Activated naive CD8-positive, alpha-beta T cell (primary cell): ENCODE measurements around the gene IQCB1.
"Not testable (repeated sequence)": the region's sequence is repeated elsewhere in the genome, so short reads cannot be mapped to it uniquely, and the experiment has no call there.

Source experiments
- H3K27ac Mint-ChIP-seq: one replicate; pipeline ENCODE4 v1.8.0; 2021; ENCODE audit warnings: mixed read lengths
- H3K27me3 Mint-ChIP-seq: one replicate; pipeline ENCODE4 v1.8.0; 2021; ENCODE audit warnings: mixed read lengths
- H3K36me3 Mint-ChIP-seq: one replicate; pipeline ENCODE4 v1.8.0; 2021; ENCODE audit warnings: mixed read lengths
- H3K4me1 Mint-ChIP-seq: one replicate; pipeline ENCODE4 v1.8.0; 2021; ENCODE audit warnings: low read depth, mixed read lengths
- H3K4me3 Mint-ChIP-seq: one replicate; pipeline ENCODE4 v1.8.0; 2021; ENCODE audit warnings: mild to moderate bottlenecking, mixed read lengths
- H3K9me3 Mint-ChIP-seq: one replicate; pipeline ENCODE4 v1.8.0; 2021; ENCODE audit warnings: low read depth, mixed read lengths

IQCB1 gene

DNA sequence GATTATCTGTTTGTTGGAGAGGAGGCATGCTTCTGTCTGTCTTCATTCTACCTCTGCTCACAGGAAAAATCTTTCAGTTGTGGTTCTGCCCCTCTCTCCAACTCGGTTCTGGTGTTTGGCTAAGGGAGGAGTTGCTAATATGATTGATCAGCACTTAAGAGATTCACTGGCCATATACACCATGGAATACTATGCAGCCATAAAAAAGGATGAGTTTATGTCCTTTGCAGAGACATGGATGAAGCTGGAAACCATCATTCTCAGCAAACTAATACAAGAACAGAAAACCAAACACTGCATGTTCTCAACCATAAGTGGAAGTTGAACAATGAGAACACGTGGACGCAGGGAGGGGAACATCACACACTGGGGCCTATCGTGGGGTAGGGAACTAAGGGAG lies 59.8 kb downstream of the IQCB1 start:
- H3K9me3 Mint-ChIP-seq, H3K27me3 Mint-ChIP-seq, H3K4me1 Mint-ChIP-seq, H3K4me3 Mint-ChIP-seq, H3K27ac Mint-ChIP-seq: not testable (repeated sequence)
- peaks cover 40% of the 10 kb centered on the region for H3K36me3 Mint-ChIP-seq

DNA sequence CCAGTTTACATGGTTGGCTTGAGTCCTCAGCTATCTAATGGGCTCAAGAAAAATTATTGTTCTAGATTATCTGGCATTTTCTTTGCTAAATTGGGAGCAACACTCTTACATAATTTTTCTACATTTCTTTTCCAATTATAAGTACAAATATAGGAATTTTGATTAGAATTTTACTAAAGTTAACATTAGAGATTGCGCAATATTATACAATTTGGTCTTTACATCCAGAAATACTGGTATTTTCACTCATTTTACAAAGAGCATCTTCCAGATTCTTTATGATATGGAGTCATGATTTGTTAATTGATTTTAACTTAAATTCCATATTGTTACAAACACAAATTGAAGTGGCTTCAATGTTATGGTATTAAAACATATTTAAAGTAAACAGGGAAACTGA lies 65.6 kb downstream of the IQCB1 start:
- Mint-ChIP-seq H3K36me3 (peaks cover 15% of the 10 kb centered on the region), H3K27ac (no peak overlapping the region), H3K27me3 (no peaks in the 10 kb centered on the region), H3K9me3 (no peaks in the 10 kb centered on the region), H3K4me3 (no peak overlapping the region), H3K4me1 (no peaks in the 10 kb centered on the region)

DNA sequence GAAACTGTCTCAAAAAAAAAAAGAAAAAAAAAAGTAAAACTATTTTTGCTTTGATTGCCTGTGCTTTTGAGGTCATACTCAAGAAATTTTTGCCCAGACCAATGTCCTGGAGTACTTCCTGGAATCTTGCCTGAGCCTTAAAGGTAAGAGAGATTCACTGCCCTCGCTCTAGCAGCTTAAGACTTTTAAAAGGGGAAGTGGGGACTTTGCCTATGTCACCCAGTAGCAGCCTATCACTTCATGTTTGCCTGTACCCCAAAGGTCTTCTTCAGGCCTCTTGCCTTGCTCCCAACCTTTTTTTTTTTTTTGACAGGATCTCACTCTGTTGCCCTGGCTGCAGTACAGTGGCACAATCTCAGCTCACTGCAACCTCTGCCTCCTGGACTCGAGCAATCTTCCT lies 66.4 kb downstream of the IQCB1 start:
- H3K4me3 Mint-ChIP-seq: no peak overlapping the region
- H3K27me3 Mint-ChIP-seq: no peaks in the 10 kb centered on the region
- H3K36me3 Mint-ChIP-seq: peaks cover 12% of the 10 kb centered on the region
- H3K4me1 Mint-ChIP-seq: no peaks in the 10 kb centered on the region
- no peaks in the 10 kb centered on the region for H3K9me3 Mint-ChIP-seq
- H3K27ac Mint-ChIP-seq: no peak overlapping the region

DNA sequence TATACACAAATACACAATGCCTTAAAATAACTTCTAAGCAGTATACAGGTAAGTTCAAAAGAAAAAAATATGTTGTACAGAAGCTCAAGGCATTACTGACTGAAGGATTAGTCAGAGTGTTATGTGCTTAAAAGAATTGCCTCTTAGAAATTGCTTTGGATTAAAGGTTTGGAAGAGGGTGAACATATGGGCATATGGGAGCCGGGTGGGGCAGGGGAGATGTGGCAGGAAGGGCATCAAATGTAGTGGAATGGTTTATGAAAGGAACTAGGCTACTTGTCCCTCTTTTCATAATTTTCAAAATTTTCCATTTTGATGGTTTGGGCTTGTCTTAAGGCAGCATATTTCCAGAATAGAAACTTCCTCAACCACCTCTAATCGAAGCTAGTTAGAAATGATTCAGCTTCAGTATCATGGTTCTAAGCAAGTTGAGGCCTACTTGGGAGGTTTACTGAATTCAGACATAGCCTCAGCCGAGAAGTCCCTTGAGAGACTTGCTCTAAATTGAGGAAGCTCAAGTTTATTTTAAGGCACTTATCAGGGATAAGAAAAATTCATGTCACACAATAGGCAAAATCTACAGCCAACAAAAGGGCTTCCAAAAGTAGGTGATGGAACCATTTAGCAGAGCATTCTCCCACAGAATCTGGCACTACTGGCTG lies 75.2 kb downstream of the IQCB1 start:
- H3K4me3 Mint-ChIP-seq: no peak overlapping the region
- no peak overlapping the region for H3K27ac Mint-ChIP-seq
- no peaks in the 10 kb centered on the region for H3K36me3 Mint-ChIP-seq
- no peaks in the 10 kb centered on the region for H3K4me1 Mint-ChIP-seq
- no peaks in the 10 kb centered on the region for H3K9me3 Mint-ChIP-seq
- H3K27me3 Mint-ChIP-seq: peaks cover 4% of the 10 kb centered on the region

DNA sequence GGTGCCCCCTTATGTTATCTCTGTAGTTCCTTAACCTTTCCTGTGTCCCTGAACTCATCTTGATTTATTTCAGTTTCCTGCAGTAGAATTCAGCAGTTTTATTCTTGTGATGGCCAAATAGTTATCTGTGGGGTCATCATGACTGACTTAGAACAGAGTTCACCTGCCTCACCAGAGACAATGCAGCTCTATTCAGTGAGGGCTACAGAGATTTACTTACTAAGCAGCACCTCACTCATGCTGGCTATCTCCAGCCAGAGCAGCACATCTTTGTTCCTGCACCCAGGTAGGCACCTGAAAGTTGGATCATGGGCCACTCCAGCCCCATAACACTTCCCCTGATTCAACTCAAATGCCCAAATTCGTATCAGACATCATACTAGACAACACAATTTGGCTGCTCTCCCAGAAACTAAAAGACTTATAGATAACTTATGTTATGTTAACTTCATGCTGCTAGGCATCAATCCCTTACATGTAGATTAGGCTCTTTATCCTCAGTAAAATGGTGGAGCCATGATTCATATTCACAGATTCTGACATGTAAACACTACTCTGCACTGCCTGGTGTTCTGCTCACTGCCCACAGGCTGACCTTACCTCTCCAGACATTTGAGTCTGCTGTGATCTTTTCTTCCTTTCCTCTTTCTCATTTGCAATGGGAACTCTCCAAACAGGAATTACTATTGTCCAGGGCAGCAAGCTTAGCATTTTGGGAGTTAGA lies 76.0 kb downstream of the IQCB1 start:
- H3K27ac Mint-ChIP-seq: no peak overlapping the region
- H3K4me3 Mint-ChIP-seq: no peak overlapping the region
- H3K36me3 Mint-ChIP-seq: no peaks in the 10 kb centered on the region

DNA sequence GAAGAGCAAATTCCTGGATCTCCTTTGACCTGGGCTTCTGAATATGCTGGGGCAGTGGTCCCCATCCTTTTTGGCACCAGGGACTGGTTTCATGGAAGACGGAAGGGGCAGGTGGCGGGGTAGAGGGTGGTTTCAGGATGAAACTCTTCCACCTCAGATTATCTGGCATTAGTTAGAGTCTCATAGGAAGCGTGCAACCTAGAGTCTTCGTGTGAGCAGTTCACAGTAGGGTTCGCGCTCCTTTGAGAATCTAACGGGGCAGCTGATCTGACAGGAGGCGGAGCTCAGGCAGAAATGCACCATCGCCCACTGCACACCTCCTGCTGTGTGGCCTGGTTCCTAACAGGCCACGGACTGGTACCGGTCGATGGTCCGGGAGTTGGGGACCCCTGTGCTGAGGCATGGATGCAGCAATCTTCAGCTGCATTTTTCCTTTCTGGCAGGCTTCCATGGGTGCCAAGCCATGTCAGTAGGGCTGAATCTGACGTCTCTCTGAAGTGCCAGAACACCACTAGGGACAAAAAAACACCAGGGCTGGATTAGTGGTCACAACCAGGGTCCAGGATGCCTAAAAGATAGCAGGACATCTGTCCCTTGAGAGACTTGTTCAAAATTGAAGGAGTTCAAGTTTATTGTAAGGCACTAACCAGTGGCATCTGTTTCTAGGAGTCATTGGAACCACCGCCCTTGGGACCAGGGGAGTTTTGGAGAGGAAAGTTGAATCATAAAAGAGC lies 76.9 kb downstream of the IQCB1 start:
- H3K4me3 Mint-ChIP-seq: no peak overlapping the region
- H3K27ac Mint-ChIP-seq: no peak overlapping the region
- H3K4me1 Mint-ChIP-seq: no peaks in the 10 kb centered on the region
- H3K36me3 Mint-ChIP-seq: no peaks in the 10 kb centered on the region
- peaks cover 4% of the 10 kb centered on the region for H3K27me3 Mint-ChIP-seq
- H3K9me3 Mint-ChIP-seq: no peaks in the 10 kb centered on the region

More for the DNA sequence above, 76.0 kb downstream of the IQCB1 start:
- no peaks in the 10 kb centered on the region for H3K4me1 Mint-ChIP-seq
- H3K9me3 Mint-ChIP-seq: no peaks in the 10 kb centered on the region
- peaks cover 4% of the 10 kb centered on the region for H3K27me3 Mint-ChIP-seq

DNA sequence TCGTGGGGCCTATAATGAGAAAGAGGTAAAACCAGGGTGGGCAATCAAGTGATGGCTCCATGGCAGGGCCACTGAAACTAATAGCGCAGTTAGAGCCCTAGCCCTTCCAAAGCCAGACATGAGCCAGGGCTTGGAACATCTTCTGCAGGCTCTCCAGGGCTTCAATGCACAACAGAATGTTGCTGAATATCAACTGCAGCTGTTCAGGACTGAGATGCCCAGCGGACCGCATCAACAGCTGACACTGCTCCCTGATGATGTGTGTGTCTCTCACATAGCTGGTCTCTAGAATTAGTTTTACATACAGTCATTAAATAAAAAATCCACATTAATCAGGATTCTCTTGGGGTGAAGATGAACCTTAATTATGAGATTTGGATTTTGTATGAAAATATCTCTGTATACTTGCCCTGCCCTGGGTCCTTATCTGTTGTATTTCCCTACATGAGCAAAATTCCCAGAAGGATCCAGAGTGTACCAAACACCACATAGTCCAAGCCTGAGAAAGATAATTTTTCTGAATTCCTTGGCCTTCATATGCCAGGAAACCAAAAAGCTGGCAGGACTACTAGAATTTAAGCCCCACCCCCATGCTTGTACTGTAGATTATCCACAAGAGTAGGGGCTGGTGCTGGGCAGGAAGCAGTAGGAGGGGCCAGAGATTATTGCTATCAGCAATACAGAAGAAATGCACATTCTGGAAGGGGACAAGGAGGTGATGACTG lies 77.6 kb downstream of the IQCB1 start:
- Mint-ChIP-seq H3K27ac (no peak overlapping the region), H3K27me3 (peaks cover 4% of the 10 kb centered on the region), H3K4me3 (no peak overlapping the region)

DNA sequence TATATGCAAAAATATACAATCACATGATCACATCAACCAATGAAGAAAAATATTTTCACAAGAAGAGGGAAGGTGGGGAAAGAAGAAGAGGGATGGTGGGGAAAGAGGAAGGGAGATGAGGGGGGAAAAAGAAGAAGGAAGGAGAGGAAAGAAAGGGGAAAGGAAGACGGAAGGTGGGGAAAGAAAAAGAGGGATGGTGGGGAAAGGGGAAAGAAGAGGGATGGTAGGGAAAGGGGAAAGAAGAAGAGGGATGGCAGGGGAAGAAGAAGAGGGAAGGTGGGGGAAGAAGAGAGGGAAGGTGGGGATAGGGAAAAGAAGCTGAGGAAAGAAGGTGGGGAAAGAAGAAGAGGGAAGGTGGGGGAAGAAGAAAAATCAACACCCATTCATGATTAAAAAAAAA lies 82.1 kb downstream of the IQCB1 start:
- peaks cover 5% of the 10 kb centered on the region for H3K4me1 Mint-ChIP-seq
- H3K4me3 Mint-ChIP-seq: no peak overlapping the region
- no peaks in the 10 kb centered on the region for H3K9me3 Mint-ChIP-seq
- H3K36me3 Mint-ChIP-seq: no peaks in the 10 kb centered on the region
- H3K27ac Mint-ChIP-seq: no peak overlapping the region
- peaks cover 7% of the 10 kb centered on the region for H3K27me3 Mint-ChIP-seq

More for the DNA sequence above, 77.6 kb downstream of the IQCB1 start:
- no peaks in the 10 kb centered on the region for H3K36me3 Mint-ChIP-seq
- H3K4me1 Mint-ChIP-seq: no peaks in the 10 kb centered on the region
- H3K9me3 Mint-ChIP-seq: no peaks in the 10 kb centered on the region

DNA sequence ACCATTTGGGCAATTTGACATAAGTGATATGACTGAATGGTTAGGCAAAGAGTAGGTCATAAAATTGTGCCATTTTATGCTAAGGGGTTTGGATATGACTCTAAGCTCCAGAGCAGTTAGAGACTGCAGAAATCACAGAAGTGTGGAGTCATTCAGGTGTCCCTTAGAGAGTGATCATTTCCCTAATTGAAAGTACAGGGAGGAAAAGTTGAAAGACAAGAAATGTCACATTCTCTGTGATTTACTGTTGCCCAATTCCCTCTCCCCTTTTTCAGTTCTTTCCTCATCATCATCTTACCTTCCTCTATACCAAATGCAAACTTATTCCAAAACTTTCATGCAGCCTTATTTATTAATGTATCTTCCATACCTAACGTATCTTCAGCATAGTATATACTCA lies 82.6 kb downstream of the IQCB1 start:
- Mint-ChIP-seq H3K27me3 (peaks cover 7% of the 10 kb centered on the region), H3K4me3 (no peak overlapping the region), H3K27ac (no peak overlapping the region), H3K9me3 (no peaks in the 10 kb centered on the region), H3K4me1 (peaks cover 8% of the 10 kb centered on the region), H3K36me3 (no peaks in the 10 kb centered on the region)

DNA sequence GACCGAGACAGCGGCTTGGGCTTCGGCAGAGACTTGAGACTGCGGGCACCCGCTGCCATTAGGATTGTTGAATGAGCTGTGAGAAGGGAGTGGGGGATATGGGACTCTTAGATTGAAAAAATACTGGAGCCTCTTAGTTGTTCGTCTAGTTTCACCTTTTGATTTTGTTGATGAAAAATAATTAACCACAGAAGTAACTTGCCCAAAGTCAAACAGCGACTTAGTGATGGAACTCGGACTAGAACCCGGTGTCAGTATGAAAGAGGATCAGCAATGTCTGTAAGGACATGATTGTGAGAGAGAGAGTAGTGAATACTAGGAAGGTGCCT lies 84.8 kb downstream of the IQCB1 start:
- H3K36me3 Mint-ChIP-seq: no peaks in the 10 kb centered on the region
- H3K4me1 Mint-ChIP-seq: peaks cover 13% of the 10 kb centered on the region
- no peak overlapping the region for H3K27ac Mint-ChIP-seq
- peaks cover 5% of the 10 kb centered on the region for H3K27me3 Mint-ChIP-seq
- H3K9me3 Mint-ChIP-seq: no peaks in the 10 kb centered on the region
- H3K4me3 Mint-ChIP-seq: no peak overlapping the region

DNA sequence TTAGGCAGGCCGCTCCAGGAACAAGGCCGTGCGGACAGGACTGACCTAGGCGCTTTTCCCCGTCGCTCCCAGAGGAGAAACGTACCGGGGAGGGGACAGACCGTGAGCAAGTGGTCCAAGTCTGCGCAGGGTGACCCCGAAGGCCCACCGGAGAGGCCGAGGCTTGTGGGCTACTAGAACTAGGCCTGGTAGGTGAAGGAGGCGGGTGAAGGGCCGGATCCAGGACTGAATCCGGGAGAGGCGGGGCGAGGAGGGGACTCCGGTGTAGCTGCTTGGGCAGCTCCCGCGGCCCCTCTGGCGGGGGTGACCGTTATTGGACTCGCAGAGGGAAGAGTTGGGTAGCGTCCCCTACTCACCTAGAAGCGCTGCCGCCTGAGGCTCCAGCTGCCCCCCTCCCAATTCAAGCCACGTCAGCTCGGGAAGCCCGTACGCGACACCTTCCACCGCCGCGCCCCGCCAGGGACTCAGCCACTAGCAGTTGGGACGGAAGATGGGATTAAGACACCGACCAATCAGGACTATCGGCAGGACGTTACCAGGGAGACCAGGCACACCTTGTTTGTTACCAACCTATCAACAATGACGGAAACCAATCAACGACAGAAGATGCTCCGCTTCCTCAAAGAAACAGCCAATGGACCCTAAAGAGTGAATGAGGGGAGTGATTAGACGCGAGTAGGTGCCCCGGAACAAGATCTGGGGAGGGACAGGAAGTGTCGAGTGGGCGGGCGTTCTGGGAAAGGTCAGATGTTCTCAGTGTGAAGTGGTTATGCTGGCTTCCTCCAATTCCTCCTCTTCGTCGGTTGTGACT lies 85.4 kb downstream of the IQCB1 start, which contains the start of gene GOLGB1:
TSS of gene GOLGB1 (minus strand) at position 466 of the 811 bp plus-strand sequence. CDS start 18,770 bp downstream, outside the sequence.
- H3K27ac Mint-ChIP-seq: no peak within 1 kb of the TSS
- peaks cover 15% of the 10 kb centered on the region for H3K4me1 Mint-ChIP-seq
- H3K9me3 Mint-ChIP-seq: no peaks in the 10 kb centered on the region
- H3K4me3 Mint-ChIP-seq: no peak within 1 kb of the TSS
- no peaks in the 10 kb centered on the region for H3K36me3 Mint-ChIP-seq
- H3K27me3 Mint-ChIP-seq: peaks cover 5% of the 10 kb centered on the region

DNA sequence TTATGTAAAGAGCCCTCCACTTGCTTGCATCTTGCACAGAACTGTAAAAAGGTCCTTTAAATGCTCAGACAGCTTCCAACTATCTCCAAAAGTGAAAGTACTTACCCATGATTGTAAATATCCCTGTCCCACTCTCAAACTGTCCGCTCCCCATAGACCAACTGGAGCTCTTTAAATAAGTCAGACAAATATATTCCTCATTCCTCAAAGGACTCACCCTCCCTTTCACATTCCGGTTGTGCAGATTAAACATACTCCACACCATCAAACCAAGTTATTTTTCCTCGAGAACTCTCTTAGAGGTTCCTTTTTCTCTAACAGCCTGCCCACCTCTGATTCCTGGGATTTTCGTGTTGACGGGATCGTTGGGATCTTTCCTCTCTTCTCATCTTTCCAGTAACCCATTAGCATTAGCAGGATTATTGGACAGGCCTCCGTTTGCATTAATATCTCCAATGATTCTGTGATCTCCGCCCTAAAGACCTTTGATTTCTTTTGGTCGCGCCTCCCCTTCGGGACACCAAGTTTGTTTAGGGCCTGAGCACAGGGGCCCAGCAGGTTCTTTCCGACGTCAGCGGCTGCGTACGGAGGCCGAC lies 86.1 kb downstream of the IQCB1 start:
- Mint-ChIP-seq H3K36me3 (no peaks in the 10 kb centered on the region), H3K27ac (no peak overlapping the region), H3K27me3 (peaks cover 5% of the 10 kb centered on the region), H3K9me3 (no peaks in the 10 kb centered on the region), H3K4me1 (peaks cover 15% of the 10 kb centered on the region), H3K4me3 (no peak overlapping the region)

DNA sequence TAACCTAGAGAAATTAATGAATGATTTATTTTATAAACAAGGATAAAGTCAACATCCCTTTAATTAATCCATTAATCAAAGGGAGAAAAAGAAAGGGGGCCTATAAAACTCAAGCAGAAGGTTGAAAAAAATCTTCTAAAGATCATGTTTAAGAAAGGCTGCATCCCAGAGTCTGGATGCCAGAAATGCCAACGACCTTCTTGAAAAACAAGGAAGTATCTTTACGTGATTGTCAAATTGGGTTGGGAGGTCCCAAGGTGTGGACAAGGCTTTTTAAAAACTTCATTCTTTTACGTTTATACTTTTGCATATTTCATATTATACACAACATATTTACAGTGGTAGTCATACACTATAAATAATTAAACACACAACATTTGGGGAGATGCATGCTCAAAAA lies 86.9 kb downstream of the IQCB1 start:
- H3K4me3 Mint-ChIP-seq: no peak overlapping the region
- peaks cover 5% of the 10 kb centered on the region for H3K27me3 Mint-ChIP-seq
- no peaks in the 10 kb centered on the region for H3K9me3 Mint-ChIP-seq
- H3K36me3 Mint-ChIP-seq: no peaks in the 10 kb centered on the region
- H3K27ac Mint-ChIP-seq: no peak overlapping the region
- peaks cover 15% of the 10 kb centered on the region for H3K4me1 Mint-ChIP-seq

DNA sequence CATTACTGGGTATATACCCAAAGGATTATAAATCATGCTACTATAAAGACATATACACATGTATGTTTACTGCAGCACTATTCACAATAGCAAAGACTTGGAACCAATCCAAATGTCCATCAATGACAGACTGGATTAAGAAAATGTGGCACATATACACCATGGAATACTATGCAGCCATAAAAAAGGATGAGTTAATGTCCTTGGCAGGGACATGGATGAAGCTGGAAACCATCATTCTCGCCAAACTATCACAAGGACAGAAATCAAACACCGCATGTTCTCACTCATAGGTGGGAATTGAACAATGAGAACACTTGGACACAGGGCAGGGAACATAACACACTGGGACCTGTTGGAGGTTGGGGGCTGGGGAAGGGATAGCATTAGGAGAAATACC lies 91.8 kb downstream of the IQCB1 start:
- H3K27ac Mint-ChIP-seq: peak overlapping the region; percentile 54
- H3K4me3 Mint-ChIP-seq, H3K27me3 Mint-ChIP-seq, H3K9me3 Mint-ChIP-seq: not testable (repeated sequence)
- peaks cover 11% of the 10 kb centered on the region for H3K36me3 Mint-ChIP-seq
- peaks cover 30% of the 10 kb centered on the region for H3K4me1 Mint-ChIP-seq
